GM18870 (cell line): ENCODE data around the gene GRIFIN.
"Not testable (repeated sequence)": the region's sequence is repeated elsewhere in the genome, so short reads cannot be mapped to it uniquely, and the experiment has no call there.

Experiments
- ATAC-seq: cut with Tn5 transposase; IDR thresholded peaks from one replicate; pipeline ENCODE4 v1.9.1; 2021; ENCODE audit warnings: moderate library complexity; ENCODE audit not compliant: unreplicated experiment

Gene GRIFIN

GRCh38 chr7:2461268-2462026, 14.8 kb downstream of the GRIFIN start:
- ATAC-seq, result no peak

- ATAC-seq, result no peak
These were observed 15.6 kb downstream of the GRIFIN start for GRCh38 chr7:2460641-2461040.

- no peak for ATAC-seq
These were observed 16.0 kb downstream of the GRIFIN start for GRCh38 chr7:2460188-2460587.

- no peak for ATAC-seq
These were observed 16.5 kb downstream of the GRIFIN start for GRCh38 chr7:2459674-2460073.

- ATAC-seq, result not testable (repeated sequence)
These were observed 22.3 kb downstream of the GRIFIN start for GRCh38 chr7:2453849-2454248.

- ATAC-seq, result no peak
These were observed 23.4 kb downstream of the GRIFIN start for GRCh38 chr7:2452643-2453270.

- no peak for ATAC-seq
These were observed 24.1 kb downstream of the GRIFIN start for GRCh38 chr7:2452074-2452507.

- no peak for ATAC-seq
These were observed 24.8 kb downstream of the GRIFIN start for GRCh38 chr7:2451171-2452073.

GRCh38 chr7:2450198-2451107, 25.7 kb downstream of the GRIFIN start:
- ATAC-seq, result no peak

GRCh38 chr7:2446676-2447075, 29.5 kb downstream of the GRIFIN start:
- ATAC-seq, result no peak

- ATAC-seq, result no peak
These were observed 30.2 kb downstream of the GRIFIN start for GRCh38 chr7:2445898-2446555.

GRCh38 chr7:2445047-2445446, 31.2 kb downstream of the GRIFIN start:
- ATAC-seq, result no peak

GRCh38 chr7:2444476-2444875, 31.7 kb downstream of the GRIFIN start:
- ATAC-seq, result no peak

- no peak for ATAC-seq
These were observed 32.7 kb downstream of the GRIFIN start for GRCh38 chr7:2443491-2443890.

GRCh38 chr7:2441430-2442058, 34.7 kb downstream of the GRIFIN start:
- ATAC-seq, result no peak

- no peak for ATAC-seq
These were observed 35.5 kb downstream of the GRIFIN start for GRCh38 chr7:2440608-2441245.

- no peak for ATAC-seq
These were observed 37.4 kb downstream of the GRIFIN start for GRCh38 chr7:2438775-2439174.

GRCh38 chr7:2438186-2438585, 38.0 kb downstream of the GRIFIN start:
- no peak for ATAC-seq

GRCh38 chr7:2437537-2438148, 38.6 kb downstream of the GRIFIN start:
- ATAC-seq, result no peak
